Measurements from ENCODE around the gene NR2E1.

NR2E1 gene

DNA sequence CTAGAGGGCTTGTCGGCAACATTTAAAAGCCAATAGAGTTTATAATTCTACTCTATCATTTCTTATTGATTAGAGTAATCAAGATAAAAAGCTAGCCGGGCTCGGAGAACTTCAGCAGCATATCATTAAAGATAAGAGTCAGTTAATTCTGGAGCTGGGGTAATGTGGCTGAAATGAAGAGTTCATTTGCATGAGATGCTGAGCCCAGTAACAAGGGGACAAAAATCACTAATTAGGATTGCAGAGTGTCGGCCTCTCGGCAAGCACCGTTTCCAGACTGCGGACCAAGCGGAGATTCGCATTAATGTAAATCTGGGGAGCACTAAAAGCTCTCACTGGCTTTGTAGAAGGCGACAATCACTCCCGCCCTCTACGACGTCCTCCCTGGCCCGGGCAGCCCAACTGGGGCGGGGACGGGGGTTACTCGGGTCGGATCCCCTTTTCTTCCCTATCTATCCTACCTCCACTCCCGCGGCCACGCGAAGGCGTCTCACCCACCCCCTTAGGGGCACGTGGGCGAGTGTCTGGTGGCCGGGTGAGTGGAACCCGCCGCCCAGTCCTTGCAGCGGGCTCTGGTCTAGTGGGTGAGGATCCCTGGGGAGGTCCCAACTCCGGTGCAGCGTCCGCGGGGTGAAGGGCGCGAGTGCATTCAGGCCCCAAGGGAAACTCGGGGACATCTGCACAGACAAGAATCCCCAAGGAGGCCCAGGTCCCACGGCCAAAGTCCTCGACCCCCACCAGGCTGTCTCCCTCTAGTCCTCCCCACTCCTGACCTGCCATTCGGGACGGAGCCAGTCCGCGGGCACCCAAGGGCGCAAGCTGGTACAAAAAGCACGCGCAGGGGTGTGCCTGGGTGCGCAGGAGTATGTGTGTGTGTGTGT is 49.0 kb upstream of the NR2E1 start:
- no peak for TF ChIP-seq ZNF830 (tag by site-specific recombination; IDR thresholded peaks at IDR 0.05; ENCODE audit: low read depth)
- TF ChIP-seq ZNF473 (tag by site-specific recombination; IDR thresholded peaks at IDR 0.05): no peak
- TF ChIP-seq ZNF621 (tag by site-specific recombination; IDR thresholded peaks at IDR 0.05): no peak
- no peak for TF ChIP-seq ZNF549 (tag by site-specific recombination; IDR thresholded peaks at IDR 0.05)
- no peak for TF ChIP-seq SETDB1 (IDR thresholded peaks at IDR 0.05; ENCODE audit: insufficient read length, low read length)
- TF ChIP-seq, protein P1, sequence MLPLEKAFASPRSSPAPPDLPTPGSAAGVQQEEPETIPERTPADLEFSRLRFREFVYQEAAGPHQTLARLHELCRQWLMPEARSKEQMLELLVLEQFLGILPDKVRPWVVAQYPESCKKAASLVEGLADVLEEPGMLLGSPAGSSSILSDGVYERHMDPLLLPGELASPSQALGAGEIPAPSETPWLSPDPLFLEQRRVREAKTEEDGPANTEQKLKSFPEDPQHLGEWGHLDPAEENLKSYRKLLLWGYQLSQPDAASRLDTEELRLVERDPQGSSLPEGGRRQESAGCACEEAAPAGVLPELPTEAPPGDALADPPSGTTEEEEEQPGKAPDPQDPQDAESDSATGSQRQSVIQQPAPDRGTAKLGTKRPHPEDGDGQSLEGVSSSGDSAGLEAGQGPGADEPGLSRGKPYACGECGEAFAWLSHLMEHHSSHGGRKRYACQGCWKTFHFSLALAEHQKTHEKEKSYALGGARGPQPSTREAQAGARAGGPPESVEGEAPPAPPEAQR (tag by site-specific recombination; IDR thresholded peaks at IDR 0.05): no peak
- CTCF ChIA-PET: interaction anchor here (0.5 to 1.2 kb wide), 6 partner anchors 9 to 609 kb away, joined by 3 to 6 read pairs (median 4); no protein-coding TSS in a partner anchor
- H3K4me3 ChIP-seq (ENCODE audit: low read depth, low read length): no peak overlapping the region
- POLR2A ChIA-PET: interaction anchor here (1.2 kb wide), 1 partner anchor 17 kb away, joined by 3 read pairs; no protein-coding TSS in a partner anchor
- H3K36me3 ChIP-seq (ENCODE audit: control insufficient read depth in 2 of 2, insufficient read depth in 1 of 2, low read length in 2 of 2): no peaks in the 10 kb centered on the region
- no peak overlapping the region for H3K27ac ChIP-seq (ENCODE audit: extremely low read depth, low read depth, low read length)
- H3K4me1 ChIP-seq (ENCODE audit: control insufficient read depth, insufficient read depth, low read length): no peaks in the 10 kb centered on the region
- H3K9me3 ChIP-seq (ENCODE audit: control insufficient read depth, insufficient read depth, low read depth, low read length): no peaks in the 10 kb centered on the region

DNA sequence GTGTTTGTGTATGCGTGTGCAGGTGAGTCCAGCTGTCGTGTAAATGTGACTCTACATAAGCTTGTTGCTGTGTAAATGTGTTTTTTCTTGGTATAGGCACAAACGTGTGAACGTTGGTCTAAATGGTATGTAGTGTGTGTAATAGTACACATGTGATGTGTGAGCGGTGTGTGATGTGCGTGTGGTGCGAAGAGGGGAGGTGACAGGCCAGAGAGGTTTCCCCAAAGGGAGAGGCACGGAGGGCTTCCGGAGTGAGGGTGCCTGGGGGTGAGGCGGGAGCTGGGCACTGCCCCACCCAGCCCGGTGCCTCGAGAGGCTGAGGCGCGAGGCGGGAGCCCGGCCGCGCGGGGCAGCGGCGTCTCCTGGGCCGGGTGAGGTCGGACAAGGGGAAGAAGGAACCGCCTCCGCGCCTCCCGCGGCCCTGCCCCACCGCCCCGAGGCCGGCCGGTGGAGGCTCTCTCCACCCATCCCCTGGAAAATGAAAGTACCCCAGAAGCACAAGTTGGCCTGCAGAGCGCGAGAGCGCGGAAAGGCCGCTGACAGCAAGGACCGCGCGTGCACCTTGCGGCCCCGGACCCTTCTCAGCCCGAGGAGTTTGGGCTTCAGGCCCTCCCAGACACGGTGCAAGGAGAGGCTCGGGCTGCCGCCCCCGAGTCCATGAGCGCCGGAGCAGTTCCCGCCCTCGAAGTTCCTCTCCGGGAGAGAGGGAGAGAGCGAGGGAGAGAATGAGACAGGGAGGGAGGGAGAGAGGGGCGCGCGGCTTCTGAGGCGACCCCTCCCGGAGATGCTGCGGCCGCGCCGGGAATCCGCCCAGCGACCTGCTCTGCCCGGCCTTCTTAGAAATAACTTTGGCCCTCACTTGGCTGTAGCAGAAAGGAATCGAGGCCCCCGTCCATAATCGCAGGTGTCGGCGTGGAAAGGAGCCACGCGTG is 48.1 kb upstream of the NR2E1 start:
- POLR2A ChIA-PET: interaction anchor here (1.2 kb wide), 1 partner anchor 16 kb away, joined by 3 read pairs; no protein-coding TSS in a partner anchor
- TF ChIP-seq GLI2 (tag by site-specific recombination; IDR thresholded peaks at IDR 0.05; ENCODE audit: borderline replicate concordance, low read depth) (no peak), HOXA7 (CRISPR knock-in tag; IDR thresholded peaks at IDR 0.05; ENCODE audit: borderline replicate concordance) (no peak), ZNF792 (tag by site-specific recombination; IDR thresholded peaks at IDR 0.05) (no peak), KLF7 (tag by site-specific recombination; IDR thresholded peaks at IDR 0.05; ENCODE audit: borderline replicate concordance) (no peak), ZNF175 (tag by site-specific recombination; IDR thresholded peaks at IDR 0.05) (no peak), ZNF133 (tag by site-specific recombination; IDR thresholded peaks at IDR 0.05) (no peak), KLF16 (tag by site-specific recombination; IDR thresholded peaks at IDR 0.05) (no peak), ZNF585B (tag by site-specific recombination; IDR thresholded peaks at IDR 0.05) (no peak), ZNF777 (tag by site-specific recombination; IDR thresholded peaks at IDR 0.05; ENCODE audit: borderline replicate concordance) (no peak), ZNF677 (tag by site-specific recombination; IDR thresholded peaks at IDR 0.05) (no peak)
- Histone ChIP-seq H3K36me3 (ENCODE audit: control insufficient read depth in 2 of 2, insufficient read depth in 1 of 2, low read length in 2 of 2) (no peaks in the 10 kb centered on the region), H3K27ac (ENCODE audit: extremely low read depth, low read depth, low read length) (no peak overlapping the region), H3K4me3 (ENCODE audit: low read depth, low read length) (peak overlapping the region; percentile 20), H3K9me3 (ENCODE audit: control insufficient read depth, insufficient read depth, low read depth, low read length) (no peaks in the 10 kb centered on the region), H3K4me1 (ENCODE audit: control insufficient read depth, insufficient read depth, low read length) (no peaks in the 10 kb centered on the region)
- CTCF ChIA-PET: interaction anchor here (0.6 to 1.2 kb wide), 2 partner anchors 45 to 375 kb away, joined by 5 to 6 read pairs; no protein-coding TSS in a partner anchor

DNA sequence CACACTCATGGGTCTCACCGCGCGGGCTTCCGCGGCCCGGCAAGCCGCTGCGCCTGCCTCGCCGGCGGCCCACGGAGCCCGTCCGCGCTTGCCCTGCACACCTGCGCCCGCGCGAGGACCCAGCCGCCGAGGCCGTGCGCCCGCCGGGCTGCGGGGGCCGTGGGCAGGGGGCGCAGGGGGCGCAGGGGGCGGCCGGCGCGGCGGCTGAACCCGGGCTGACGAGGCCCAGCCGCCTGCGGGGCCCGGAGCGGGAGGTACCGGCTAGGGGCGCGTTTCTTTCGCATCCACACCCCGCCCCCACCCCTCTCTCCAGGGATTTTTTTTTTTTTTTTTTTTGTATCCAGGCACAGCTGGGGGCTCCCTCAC is 47.5 kb upstream of the NR2E1 start:
- ChIA-PET CTCF (no interaction called here), POLR2A (no interaction called here)
- Histone ChIP-seq H3K27ac (ENCODE audit: extremely low read depth, low read depth, low read length) (no peak overlapping the region), H3K9me3 (ENCODE audit: control insufficient read depth, insufficient read depth, low read depth, low read length) (no peaks in the 10 kb centered on the region), H3K4me3 (ENCODE audit: low read depth, low read length) (no peak overlapping the region), H3K36me3 (ENCODE audit: control insufficient read depth in 2 of 2, insufficient read depth in 1 of 2, low read length in 2 of 2) (no peaks in the 10 kb centered on the region), H3K4me1 (ENCODE audit: control insufficient read depth, insufficient read depth, low read length) (no peaks in the 10 kb centered on the region)
- no peak for TF ChIP-seq OVOL3 (tag by site-specific recombination; IDR thresholded peaks at IDR 0.05)
- TF ChIP-seq ZBTB21 (tag by site-specific recombination; IDR thresholded peaks at IDR 0.05): no peak
- TF ChIP-seq ZNF449 (tag by site-specific recombination; IDR thresholded peaks at IDR 0.05): no peak
- TF ChIP-seq SCRT1 (tag by site-specific recombination; IDR thresholded peaks at IDR 0.05; ENCODE audit: borderline replicate concordance): no peak
- TF ChIP-seq ZNF704 (tag by site-specific recombination; IDR thresholded peaks at IDR 0.05): no peak
- TF ChIP-seq ZNF677 (tag by site-specific recombination; IDR thresholded peaks at IDR 0.05): no peak
- no peak for TF ChIP-seq ZNF292 (tag by site-specific recombination; IDR thresholded peaks at IDR 0.05; ENCODE audit: borderline replicate concordance, low read depth)
- TF ChIP-seq ZNF366 (tag by site-specific recombination; conservative IDR thresholded peaks at IDR 0.05): no peak
- TF ChIP-seq ZNF324 (tag by site-specific recombination; IDR thresholded peaks at IDR 0.05): no peak
- TF ChIP-seq KLF17 (tag by site-specific recombination; IDR thresholded peaks at IDR 0.05): no peak

Measured in HEK293 (cell line).